ENCODE measurements around the gene TEAD1.

DNA sequence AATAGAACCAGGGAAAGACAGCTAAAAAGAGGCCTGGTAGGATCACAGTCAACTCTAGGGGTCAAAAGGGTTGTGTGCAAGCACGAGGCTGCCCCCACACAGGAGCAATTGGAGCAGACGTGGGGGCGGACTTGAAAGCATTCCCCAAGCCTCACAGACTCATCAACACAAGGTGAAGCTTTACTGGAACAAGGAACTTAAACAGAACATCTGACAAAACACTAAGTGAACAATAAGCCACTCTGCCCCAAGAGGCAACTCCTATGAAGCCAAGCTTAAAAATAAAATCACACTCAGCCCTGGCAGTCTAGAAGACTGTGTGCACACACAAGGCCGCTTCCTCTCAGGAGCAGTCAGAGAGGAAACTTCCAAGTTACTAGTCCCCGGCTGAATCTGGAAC is 32.2 kb upstream of the TEAD1 start:
- TF ChIP-seq, protein P1, sequence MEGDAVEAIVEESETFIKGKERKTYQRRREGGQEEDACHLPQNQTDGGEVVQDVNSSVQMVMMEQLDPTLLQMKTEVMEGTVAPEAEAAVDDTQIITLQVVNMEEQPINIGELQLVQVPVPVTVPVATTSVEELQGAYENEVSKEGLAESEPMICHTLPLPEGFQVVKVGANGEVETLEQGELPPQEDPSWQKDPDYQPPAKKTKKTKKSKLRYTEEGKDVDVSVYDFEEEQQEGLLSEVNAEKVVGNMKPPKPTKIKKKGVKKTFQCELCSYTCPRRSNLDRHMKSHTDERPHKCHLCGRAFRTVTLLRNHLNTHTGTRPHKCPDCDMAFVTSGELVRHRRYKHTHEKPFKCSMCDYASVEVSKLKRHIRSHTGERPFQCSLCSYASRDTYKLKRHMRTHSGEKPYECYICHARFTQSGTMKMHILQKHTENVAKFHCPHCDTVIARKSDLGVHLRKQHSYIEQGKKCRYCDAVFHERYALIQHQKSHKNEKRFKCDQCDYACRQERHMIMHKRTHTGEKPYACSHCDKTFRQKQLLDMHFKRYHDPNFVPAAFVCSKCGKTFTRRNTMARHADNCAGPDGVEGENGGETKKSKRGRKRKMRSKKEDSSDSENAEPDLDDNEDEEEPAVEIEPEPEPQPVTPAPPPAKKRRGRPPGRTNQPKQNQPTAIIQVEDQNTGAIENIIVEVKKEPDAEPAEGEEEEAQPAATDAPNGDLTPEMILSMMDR (IDR thresholded peaks at IDR 0.05), result no peak
- no peak for TF ChIP-seq POLR2A (IDR thresholded peaks at IDR 0.05)

Data from tibial nerve (tissue), 3 donors.